ENCODE results near the gene FAM237B.
A peak's percentile ranks its signal among the peaks of the same experiment; 100 is the strongest.

The FAM237B gene

DNA sequence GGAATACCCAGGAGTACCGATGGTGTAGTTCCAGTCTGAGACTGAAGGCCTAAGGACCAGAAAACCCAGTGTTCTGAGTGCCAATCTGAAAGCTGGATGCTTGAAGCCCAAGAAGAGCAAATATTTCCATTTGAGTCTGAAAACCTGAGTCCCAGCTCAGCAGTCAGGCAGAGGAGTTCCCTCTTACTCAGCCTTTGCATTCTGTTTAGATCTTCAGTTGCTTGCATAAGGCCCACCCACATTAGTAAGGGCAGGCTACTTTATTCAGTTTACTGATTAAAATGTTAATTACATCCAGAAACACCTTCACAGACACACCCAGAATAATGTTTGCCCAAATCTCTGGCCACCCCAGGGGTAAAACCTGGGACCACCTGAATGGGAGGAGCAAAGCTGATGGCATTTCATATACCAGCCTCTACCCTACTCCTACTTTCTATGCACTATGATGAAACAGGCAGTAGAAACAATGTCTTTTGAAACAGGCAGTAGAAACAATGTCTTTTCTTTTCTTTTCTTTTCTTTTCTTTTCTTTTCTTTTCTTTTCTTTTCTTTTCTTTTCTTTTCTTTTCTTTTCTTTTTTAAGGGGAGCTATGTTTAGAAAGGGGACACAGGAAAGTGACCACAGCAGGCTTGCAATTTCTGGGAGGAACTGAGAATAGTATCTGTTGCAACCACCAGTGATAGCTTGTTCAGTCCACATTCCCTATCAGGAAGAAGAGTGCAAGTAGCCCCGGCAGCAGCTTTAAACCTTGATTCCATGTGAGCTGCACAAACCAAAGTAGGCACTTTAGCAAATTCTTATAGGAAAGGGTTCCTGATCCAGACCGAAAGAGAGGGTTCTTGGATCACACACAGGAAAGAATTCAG, 30.6 kb downstream of the FAM237B start:
- DNase-seq (ENCODE audit: low read depth) = no peak

DNA sequence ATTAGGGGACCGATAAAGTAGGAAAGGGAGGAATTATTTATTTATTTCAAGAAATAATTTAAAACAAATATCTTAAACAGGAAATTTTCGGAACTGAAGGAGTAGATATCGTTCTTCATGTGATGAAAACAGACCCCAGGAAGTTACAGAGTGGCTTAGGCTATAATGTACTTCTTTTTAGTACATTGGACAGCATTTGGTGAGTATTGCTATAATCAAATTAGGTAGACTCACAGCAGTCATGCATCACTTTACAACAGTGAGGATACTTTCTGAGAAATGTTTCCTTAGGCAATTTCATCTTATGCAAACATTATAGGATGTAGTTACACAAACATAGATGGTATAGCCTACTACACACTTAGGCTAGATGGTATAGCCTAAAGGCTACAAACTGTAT, 33.0 kb downstream of the FAM237B start:
- DNase-seq (ENCODE audit: low read depth) = no peak

DNA sequence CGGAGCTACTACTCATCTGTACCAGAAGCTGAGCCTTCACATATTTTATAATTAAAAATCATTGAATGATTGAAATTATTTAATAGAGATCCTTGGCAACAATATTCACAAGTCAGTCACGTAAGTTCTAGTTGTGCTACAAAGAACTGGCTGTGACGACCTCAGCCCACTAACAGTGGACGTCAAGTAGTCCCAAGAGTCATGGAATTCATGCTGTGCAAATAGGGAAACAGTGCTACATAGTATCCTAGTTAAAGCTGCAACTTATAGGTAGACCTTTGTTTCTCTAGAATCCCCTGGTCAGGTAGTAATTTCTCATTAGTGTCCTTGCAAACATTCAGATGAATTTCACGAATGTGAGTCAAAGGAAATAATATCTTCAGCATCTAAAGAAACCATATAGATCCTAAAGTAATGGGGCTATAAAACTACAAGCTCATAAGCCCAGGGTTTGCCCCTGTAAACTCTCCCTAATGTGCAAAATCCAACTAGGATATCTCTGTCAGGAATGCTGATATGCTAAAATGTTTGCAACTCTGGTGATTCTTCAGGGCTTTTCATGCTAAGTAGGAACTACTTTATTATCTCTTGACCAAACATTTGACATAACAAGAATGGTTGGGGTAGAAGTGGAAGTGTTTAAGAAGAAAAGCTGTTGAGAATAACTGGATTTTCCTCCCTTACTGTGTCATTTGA, 44.9 kb downstream of the FAM237B start:
- DNase-seq (ENCODE audit: low read depth) = no peak

DNA sequence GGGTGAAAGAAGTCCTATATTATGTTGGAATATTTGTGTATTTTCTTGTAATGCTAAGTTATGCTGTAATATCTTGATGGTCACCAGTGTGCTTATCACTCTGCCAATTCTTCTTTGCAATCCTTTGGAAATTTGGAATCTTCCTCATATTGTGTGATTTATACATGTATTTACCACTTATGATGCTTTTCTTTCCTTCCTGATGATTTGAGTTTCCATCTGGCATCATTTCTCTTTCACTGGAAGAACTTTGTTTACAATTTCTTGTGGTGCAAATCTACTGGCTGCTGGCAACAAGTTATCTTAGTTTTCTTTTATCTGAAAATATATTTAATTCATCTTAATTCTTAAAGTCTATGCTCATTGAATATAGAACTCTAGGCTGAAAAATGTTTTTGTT, 46.9 kb downstream of the FAM237B start:
- no peak for DNase-seq (ENCODE audit: low read depth)

DNA sequence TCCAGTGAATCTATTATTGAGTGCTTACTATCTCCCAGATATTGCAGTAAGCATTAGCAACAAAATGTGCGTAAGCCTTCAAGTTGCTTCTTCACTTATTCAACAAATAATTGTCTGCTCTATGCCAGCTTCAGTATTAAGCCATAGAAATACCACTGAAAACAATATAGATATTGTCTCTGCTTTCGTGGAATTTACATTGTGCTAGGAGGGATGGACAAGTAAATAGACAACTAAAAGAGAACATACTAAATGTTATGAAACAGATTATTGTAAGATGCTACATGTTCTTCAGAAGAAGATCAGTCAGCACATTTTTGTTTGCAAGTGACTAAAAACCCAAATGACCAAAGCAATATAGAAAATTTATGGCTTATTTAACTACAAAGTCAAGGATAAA, 48.9 kb downstream of the FAM237B start:
- DNase-seq (ENCODE audit: low read depth) = no peak

DNA sequence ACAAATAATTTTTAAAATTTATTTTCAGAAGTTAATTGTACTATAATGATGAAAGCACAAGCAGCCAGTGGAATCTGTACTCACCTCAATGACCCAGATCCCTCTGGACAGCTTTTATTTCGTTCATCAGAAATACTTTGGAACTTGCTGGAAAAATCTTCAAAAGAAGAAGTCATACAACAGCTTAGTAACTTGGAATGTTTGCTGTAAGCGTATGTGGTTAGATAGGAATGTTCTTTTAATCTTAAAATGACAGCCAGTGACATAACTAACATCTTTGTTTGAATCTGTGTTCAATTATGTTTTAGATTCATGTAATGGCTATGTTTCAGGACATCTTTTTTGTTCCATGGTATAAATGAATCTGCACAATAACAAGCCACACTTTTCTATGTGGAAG, 49.4 kb downstream of the FAM237B start:
- DNase-seq (ENCODE audit: low read depth) = peak; percentile 68

DNA sequence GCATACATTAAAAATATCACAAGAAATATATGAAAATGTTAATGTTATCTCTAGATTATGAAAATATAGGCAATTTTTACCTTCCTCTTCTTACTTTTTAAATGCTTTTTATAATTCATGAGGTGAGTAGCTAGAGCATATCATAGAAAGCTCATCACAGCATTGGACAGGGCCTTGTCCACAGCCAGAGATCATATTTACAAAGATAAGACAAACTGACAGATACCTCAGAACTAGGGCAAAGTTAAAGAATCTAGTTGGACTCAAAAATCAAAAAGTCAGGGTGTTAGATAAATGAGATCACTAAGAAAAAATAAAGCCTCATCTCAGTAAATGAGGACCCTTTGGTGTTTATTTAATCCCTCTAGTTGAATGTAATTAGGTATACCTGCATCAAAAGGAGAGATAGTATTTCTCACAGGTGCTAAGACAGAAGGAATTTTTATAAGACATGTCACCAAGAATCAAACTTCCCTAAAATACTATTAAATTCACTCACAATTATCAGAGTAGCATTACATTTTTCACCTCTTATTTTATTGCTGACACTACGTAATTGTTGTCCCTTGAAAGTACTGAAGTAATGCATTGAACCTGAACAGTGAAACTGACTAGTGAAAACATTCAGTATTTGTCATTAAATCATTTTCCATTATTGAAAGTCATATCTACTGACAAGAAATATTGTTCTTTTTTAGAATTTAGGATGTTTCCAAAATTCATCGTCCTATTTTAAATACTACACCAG, 50.5 kb downstream of the FAM237B start:
- no peak for DNase-seq (ENCODE audit: low read depth)

DNA sequence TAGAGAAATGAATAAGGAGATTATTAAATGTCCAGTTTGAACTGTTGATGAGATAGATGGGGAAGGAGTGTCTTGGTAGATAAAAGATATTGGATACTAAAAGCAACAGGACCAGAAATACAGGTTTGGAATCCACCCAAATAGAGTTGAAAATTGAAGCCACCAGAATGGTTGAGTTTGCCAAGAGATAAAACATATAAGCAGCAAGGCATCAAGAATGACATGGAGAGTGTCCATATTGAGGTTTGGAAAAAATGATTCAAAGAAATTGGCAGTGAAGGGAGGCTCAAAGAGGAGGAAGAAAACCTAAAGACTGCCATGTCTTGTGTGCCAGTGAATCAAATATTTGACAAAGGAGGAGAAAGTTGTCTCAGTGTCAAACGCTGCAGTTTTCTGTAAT, 51.9 kb downstream of the FAM237B start:
- no peak for DNase-seq (ENCODE audit: low read depth)

DNA sequence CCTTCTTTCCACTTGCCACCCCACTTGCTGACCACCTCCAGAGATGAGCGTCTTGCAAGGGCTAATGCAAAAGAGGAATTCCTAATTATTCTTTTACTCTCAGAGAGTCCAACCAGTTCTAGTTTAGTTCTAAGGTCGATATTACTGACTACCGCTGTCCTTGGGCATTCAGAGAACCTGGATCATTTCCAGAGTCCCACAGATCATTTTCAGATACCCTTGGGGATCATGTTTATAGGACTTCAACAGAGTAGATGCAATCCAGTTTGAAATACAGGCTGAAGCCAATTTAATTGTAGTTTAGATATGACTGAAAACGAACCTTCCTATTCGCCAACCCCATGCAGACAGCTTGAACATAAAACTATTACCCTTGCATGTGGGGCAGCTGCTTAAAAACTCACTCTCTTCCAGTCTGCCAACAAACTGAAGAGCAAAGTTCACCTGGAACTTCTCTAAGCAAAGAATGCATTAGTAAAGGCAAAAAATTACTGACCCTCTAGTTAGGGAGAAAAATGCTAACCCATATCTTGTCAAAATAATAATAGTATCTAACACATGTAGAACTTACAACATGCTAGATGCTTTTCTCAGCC, 53.7 kb downstream of the FAM237B start:
- DNase-seq (ENCODE audit: low read depth) = no peak

DNA sequence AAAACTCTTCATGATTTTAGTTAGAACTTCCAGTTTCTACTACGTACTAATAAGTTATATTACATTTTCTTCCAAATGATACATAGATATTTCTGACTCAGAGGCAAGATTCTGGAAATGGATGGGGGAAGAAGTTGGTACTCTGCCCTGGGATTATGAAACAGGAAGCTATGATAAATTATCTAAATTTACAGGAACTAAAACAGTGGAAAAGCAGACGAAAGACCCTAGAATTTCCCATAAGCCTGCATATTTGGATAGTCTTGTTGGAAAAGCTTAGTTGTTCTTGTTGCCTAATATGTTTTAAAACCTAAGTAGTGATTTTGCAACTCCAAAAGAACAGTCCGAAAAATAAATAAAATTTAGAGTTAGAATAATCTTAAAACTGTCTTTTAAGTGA, 54.3 kb downstream of the FAM237B start:
- DNase-seq (ENCODE audit: low read depth) = peak; percentile 41
